Neural progenitor cell (in vitro differentiated cells): ENCODE results near the gene DEPDC1.

Experiments
- CTCF ChIP-seq: fragments of 200-600 bp; sonication (generic); IDR thresholded peaks from 2 replicates; pipeline ENCODE4 v1.5.1; 2017; ENCODE audit warnings: antibody characterized with exemption, mild to moderate bottlenecking
- EZH2 ChIP-seq: fragments of 200-600 bp; sonication (generic); IDR thresholded peaks from 2 replicates; pipeline ENCODE4 v1.6.1; 2017; ENCODE audit warnings: antibody characterized with exemption, mild to moderate bottlenecking, moderate library complexity

DNA sequence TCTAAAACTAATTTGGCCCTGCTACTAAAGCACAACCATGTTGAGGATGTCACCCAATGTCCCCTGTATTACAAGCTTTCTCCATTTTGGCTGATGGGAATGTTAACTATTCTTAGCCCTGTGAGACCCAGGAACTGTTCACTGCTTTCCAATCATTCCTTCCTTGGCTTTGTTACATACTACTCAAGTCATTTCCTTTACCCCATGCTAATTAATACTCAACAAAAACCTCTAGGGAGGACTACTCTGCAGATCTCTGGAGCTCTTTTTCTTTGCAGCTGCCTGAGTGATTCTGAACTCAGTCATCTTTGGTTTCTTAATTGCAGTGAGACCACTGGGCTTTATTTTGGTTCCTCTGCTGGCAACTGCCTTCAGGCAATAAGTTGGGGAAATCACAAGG, 23.8 kb downstream of the DEPDC1 start:
- TF ChIP-seq CTCF, result no peak
- no peak for TF ChIP-seq EZH2
